HepG2 (cell line): Measurements from ENCODE around the gene IQCN. TPM values are rescaled to one million over a fixed set of nuclear protein-coding genes. Genes with fewer than 3 reads are reported as not detected.

ENCODE experiments used
- DR1 ChIP-seq: sonication (generic); formaldehyde crosslinking; IDR thresholded peaks from 2 replicates; pipeline ENCODE4 v1.8.0; 2021; ENCODE audit warnings: mild to moderate bottlenecking, missing genetic modification reagents, inconsistent platforms
- KDM5A ChIP-seq: fragments of 200-600 bp; sonication (generic); IDR thresholded peaks from 2 replicates; pipeline ENCODE4 v1.7.0; 2018; ENCODE audit warnings: antibody characterized with exemption, mild to moderate bottlenecking, low read length, borderline replicate concordance
- KMT2A ChIP-seq: sonication (generic); formaldehyde crosslinking; IDR thresholded peaks from 2 replicates; pipeline ENCODE4 v1.4.0; 2020; ENCODE audit warnings: missing genetic modification reagents
- REL ChIP-seq: sonication (generic); formaldehyde crosslinking; conservative IDR thresholded peaks from 2 replicates; pipeline ENCODE4 v1.8.0; 2022; ENCODE audit warnings: mild to moderate bottlenecking, missing genetic modification reagents, moderate library complexity
- RXRB ChIP-seq: IDR thresholded peaks from 2 replicates; pipeline ENCODE4 v1.6.1; 2016; ENCODE audit warnings: borderline replicate concordance, missing genetic modification reagents, missing compliant biosample characterization
- SETDB1 ChIP-seq: sonication (generic); formaldehyde crosslinking; IDR thresholded peaks from 2 replicates; pipeline ENCODE4 v1.5.1; 2020; ENCODE audit warnings: missing genetic modification reagents, mild to moderate bottlenecking, borderline replicate concordance
- YEATS4 ChIP-seq: sonication (generic); formaldehyde crosslinking; IDR thresholded peaks from 2 replicates; pipeline ENCODE4 v1.4.0; 2020; ENCODE audit warnings: missing genetic modification reagents, borderline replicate concordance
- ZFAT ChIP-seq: sonication (generic); formaldehyde crosslinking; conservative IDR thresholded peaks from 2 replicates; pipeline ENCODE4 v1.8.1; 2023; ENCODE audit warnings: missing genetic modification reagents, inconsistent platforms
- ZNF10 ChIP-seq: sonication (generic); formaldehyde crosslinking; IDR thresholded peaks from 2 replicates; pipeline ENCODE4 v1.4.0; 2020; ENCODE audit warnings: mild to moderate bottlenecking, low read depth, missing genetic modification reagents, borderline replicate concordance
- ZNF441 ChIP-seq: sonication (generic); formaldehyde crosslinking; IDR thresholded peaks from 2 replicates; pipeline ENCODE4 v1.7.0; 2021; ENCODE audit warnings: missing genetic modification reagents, borderline replicate concordance
- ZNF512B ChIP-seq: sonication (generic); formaldehyde crosslinking; IDR thresholded peaks from 2 replicates; pipeline ENCODE4 v1.5.1; 2020; ENCODE audit warnings: missing genetic modification reagents, mild to moderate bottlenecking, borderline replicate concordance
- ZNF879 ChIP-seq: sonication (generic); formaldehyde crosslinking; IDR thresholded peaks from 2 replicates; pipeline ENCODE4 v1.8.1; 2023; ENCODE audit warnings: missing genetic modification reagents
- polyA plus RNA-seq, 8 experiments: library from polyadenylated mRNA; depleted of rRNA in 3 of 8; stranded (reverse) in 7 of 8; unstranded in 1 of 8; fragments of >200 nt; fragmentation: Illumina TruSeq in 4 of 8; extraction: Trizol in 4 of 8; gene quantifications; 2 replicates each; pipeline versions ENCODE4 v1.2.1 to v1.2.3, GENCODE V29; 2011 to 2016; ENCODE audit warnings: low read depth in 4 of 8, missing spikeins in 1 of 8, mixed read lengths in 1 of 8; ENCODE audit not compliant: insufficient read depth in 1 of 8
- total RNA-seq, 5 experiments: library from RNA; depleted of rRNA; stranded (reverse); fragments of >200 nt; fragmentation: Illumina TruSeq; extraction: Trizol; gene quantifications; 2 replicates each; pipeline ENCODE4 v1.2.3, GENCODE V29; 2016; ENCODE audit warnings: low read depth in 1 of 5
- TF ChIP-seq, protein P1 (sequence below): sonication (generic); formaldehyde crosslinking; IDR thresholded peaks from 2 replicates; pipeline ENCODE4 v1.5.0; 2020; ENCODE audit warnings: missing genetic modification reagents
- TF ChIP-seq, protein P2 (sequence below), 2 experiments: sonication (generic) in 1 of 2; formaldehyde crosslinking in 1 of 2; IDR thresholded peaks; 2 replicates each; pipeline versions ENCODE4 v1.6.1 to v1.9.0; 2014 to 2022; ENCODE audit warnings: antibody characterized with exemption in 1 of 2, borderline replicate concordance in 1 of 2, inconsistent platforms in 1 of 2, low read depth in 1 of 2, missing genetic modification reagents in 1 of 2

IQCN gene
- total and polyA plus RNA-seq, 2 of the 13 experiments (the other 11 are each of a cell fraction or from before 2014, with no cell fraction given), result 0.04 to 0.18 TPM

DNA sequence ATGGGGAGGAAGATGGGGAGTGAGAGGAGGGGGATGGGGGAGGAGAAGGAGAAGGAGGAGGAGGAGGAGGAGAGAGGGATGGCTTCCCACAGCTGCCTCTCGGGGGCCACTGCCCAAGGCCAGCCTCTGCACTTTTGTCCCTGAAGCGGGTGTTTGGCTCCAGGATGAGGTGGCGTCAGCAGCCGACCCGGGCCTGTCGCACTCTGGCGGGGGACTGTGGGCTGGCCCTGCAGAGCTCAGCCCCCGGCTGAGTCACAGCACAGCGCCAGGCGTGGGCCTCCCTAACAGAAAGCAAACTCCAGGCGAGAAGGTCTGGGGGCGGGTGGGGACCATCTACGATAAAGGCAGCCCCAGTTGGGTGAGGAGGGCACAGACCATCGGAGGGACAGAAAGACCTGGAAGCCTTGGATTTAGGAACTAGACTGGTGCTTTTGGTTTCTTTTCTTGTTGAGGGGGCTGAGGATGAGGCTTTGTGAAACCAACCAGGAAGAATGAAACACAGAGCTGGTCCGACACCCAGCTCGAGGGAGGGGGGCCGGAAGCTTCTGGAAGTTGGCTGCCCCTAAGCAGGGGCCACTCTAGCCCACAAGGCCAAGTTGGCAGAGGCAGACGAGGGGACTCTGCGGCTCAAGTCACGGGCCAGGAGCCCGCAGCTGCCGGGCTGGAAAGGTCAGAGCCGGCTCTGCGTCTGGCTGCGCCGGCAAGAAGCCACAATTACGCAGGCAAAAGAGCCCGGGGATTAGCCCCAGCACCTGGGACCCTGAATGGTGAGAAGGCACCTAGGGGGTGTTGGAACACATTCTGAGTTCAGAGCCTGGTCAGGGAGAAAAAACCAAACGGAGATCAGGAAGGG lies 30.4 kb upstream of the IQCN start (continued):
- TF ChIP-seq REL (CRISPR knock-in tag), result no peak
- 0 out of 2 replicates have a peak, but pooled peaks have one; percentile 61 for TF ChIP-seq ZNF512B (CRISPR knock-in tag)
- TF ChIP-seq KDM5A, result no peak
- no peak for TF ChIP-seq ZNF10 (CRISPR knock-in tag)
- peak; percentile 54; the same call in 1 of the 2 replicates for TF ChIP-seq KMT2A (CRISPR knock-in tag)
- TF ChIP-seq, protein P1, sequence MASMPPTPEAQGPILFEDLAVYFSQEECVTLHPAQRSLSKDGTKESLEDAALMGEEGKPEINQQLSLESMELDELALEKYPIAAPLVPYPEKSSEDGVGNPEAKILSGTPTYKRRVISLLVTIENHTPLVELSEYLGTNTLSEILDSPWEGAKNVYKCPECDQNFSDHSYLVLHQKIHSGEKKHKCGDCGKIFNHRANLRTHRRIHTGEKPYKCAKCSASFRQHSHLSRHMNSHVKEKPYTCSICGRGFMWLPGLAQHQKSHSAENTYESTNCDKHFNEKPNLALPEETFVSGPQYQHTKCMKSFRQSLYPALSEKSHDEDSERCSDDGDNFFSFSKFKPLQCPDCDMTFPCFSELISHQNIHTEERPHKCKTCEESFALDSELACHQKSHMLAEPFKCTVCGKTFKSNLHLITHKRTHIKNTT (CRISPR knock-in tag), result no peak
- TF ChIP-seq YEATS4, result no peak
- TF ChIP-seq ZNF879 (CRISPR knock-in tag), result no peak
- no peak for TF ChIP-seq ZFAT (CRISPR knock-in tag)
- no peak for TF ChIP-seq DR1 (CRISPR knock-in tag)
- peak; percentile 11; the same call in 1 of the 2 replicates for TF ChIP-seq RXRB (CRISPR knock-in tag)
- no peak for TF ChIP-seq SETDB1 (CRISPR knock-in tag)
- TF ChIP-seq, protein P2, sequence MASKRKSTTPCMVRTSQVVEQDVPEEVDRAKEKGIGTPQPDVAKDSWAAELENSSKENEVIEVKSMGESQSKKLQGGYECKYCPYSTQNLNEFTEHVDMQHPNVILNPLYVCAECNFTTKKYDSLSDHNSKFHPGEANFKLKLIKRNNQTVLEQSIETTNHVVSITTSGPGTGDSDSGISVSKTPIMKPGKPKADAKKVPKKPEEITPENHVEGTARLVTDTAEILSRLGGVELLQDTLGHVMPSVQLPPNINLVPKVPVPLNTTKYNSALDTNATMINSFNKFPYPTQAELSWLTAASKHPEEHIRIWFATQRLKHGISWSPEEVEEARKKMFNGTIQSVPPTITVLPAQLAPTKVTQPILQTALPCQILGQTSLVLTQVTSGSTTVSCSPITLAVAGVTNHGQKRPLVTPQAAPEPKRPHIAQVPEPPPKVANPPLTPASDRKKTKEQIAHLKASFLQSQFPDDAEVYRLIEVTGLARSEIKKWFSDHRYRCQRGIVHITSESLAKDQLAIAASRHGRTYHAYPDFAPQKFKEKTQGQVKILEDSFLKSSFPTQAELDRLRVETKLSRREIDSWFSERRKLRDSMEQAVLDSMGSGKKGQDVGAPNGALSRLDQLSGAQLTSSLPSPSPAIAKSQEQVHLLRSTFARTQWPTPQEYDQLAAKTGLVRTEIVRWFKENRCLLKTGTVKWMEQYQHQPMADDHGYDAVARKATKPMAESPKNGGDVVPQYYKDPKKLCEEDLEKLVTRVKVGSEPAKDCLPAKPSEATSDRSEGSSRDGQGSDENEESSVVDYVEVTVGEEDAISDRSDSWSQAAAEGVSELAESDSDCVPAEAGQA (IDR thresholded peaks at IDR 0.05; ENCODE audit: low read depth), result no peak
- TF ChIP-seq, protein P2 (CRISPR knock-in tag; IDR thresholded peaks at IDR 0.05; ENCODE audit: borderline replicate concordance), result no peak
- peak; percentile 66 for TF ChIP-seq ZNF441 (CRISPR knock-in tag)
